HL-60 (cell line): ENCODE data around the gene BTBD19.
A peak's percentile ranks its signal among the peaks of the same experiment; 100 is the strongest.
"Not testable (repeated sequence)": the region's sequence is repeated elsewhere in the genome, so short reads cannot be mapped to it uniquely, and the experiment has no call there.

Experiments
- DNase-seq, 2 experiments: peaks; one replicate each; pipeline ENCODE4 v3.0.0-alpha.2; 2010 to 2020; ENCODE audit warnings: low read depth in 1 of 2, low spot score in 1 of 2
- H3K27ac ChIP-seq: fragments of 250-450 bp; sonication (Bioruptor Pico); replicated peaks from 2 replicates; pipeline ENCODE4 v1.5.1; 2020; ENCODE audit warnings: mild to moderate bottlenecking, moderate library complexity
- H3K27me3 ChIP-seq: fragments of 250-450 bp; sonication (Bioruptor Pico); 2 replicates; pipeline ENCODE4 v1.5.1; 2021; ENCODE audit warnings: mild to moderate bottlenecking, moderate library complexity; ENCODE audit not compliant: insufficient read depth, poor library complexity, severe bottlenecking
- H3K4me3 ChIP-seq: replicated peaks from 2 replicates; pipeline ENCODE4 v1.5.1; 2011; ENCODE audit warnings: mild to moderate bottlenecking, control low read depth, low read length; ENCODE audit not compliant: insufficient read depth
- GABPA ChIP-seq: IDR thresholded peaks from 2 replicates; pipeline ENCODE4 v1.6.1; 2012; ENCODE audit warnings: low read depth
- POLR2AphosphoS5 ChIP-seq: IDR thresholded peaks from 2 replicates; pipeline ENCODE4 v1.6.1; 2012; ENCODE audit warnings: low read depth
- SPI1 ChIP-seq: IDR thresholded peaks from 2 replicates; pipeline ENCODE4 v1.6.1; 2012; ENCODE audit warnings: low read depth, mild to moderate bottlenecking, borderline replicate concordance
- TF ChIP-seq, protein P1 (sequence below): IDR thresholded peaks from 2 replicates; pipeline ENCODE4 v1.6.1; 2012; ENCODE audit warnings: low read depth; ENCODE audit not compliant: insufficient replicate concordance
- TF ChIP-seq, protein P2 (sequence below): IDR thresholded peaks from one replicate; pipeline ENCODE4 v1.5.1; 2011; ENCODE audit warnings: low read length, control low read depth, inconsistent platforms; ENCODE audit not compliant: insufficient read depth

The BTBD19 gene

DNA sequence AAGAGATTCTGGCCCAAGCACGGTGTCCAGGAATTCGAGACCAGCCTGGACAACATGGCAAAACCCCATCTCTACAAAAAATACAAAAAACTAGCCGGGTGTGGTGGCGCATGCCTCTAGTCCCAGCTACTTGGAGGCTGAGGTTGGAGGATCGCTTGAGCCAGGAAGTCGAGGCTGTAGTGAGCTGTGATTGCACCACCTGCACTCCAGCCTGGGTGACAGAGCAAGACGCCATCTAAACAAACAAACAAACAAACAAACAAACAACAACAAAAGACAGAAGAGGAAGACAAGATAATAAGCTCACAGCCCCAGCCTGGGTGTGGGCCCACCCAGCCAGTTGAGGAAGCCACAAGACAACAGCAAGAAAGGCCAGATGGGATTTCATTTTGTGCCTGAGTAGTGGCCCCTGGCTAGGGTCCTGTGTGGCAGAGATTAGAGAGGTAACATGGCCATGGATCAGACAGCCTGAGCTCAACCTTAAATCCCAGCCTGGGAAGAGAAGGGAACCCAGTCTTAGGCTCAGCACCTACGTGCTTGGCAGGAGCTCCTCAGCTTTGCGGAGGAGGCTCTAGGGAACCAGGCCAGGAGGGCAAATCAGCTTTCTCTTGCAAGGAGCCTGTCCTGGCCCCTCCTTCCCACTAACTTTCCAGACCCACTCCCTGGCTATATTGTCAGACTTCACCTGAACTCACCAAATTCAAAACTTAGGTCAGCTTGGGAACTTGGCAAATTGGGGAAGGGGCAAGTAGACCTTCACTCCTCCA lies 15.4 kb upstream of the BTBD19 start:
- DNase-seq, result no peak
- Histone ChIP-seq H3K27ac (no peak overlapping the region), H3K27me3 (no peaks in the 10 kb centered on the region), H3K4me3 (no peak overlapping the region)
- no peak for TF ChIP-seq GABPA
- TF ChIP-seq, protein P1, sequence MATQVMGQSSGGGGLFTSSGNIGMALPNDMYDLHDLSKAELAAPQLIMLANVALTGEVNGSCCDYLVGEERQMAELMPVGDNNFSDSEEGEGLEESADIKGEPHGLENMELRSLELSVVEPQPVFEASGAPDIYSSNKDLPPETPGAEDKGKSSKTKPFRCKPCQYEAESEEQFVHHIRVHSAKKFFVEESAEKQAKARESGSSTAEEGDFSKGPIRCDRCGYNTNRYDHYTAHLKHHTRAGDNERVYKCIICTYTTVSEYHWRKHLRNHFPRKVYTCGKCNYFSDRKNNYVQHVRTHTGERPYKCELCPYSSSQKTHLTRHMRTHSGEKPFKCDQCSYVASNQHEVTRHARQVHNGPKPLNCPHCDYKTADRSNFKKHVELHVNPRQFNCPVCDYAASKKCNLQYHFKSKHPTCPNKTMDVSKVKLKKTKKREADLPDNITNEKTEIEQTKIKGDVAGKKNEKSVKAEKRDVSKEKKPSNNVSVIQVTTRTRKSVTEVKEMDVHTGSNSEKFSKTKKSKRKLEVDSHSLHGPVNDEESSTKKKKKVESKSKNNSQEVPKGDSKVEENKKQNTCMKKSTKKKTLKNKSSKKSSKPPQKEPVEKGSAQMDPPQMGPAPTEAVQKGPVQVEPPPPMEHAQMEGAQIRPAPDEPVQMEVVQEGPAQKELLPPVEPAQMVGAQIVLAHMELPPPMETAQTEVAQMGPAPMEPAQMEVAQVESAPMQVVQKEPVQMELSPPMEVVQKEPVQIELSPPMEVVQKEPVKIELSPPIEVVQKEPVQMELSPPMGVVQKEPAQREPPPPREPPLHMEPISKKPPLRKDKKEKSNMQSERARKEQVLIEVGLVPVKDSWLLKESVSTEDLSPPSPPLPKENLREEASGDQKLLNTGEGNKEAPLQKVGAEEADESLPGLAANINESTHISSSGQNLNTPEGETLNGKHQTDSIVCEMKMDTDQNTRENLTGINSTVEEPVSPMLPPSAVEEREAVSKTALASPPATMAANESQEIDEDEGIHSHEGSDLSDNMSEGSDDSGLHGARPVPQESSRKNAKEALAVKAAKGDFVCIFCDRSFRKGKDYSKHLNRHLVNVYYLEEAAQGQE, result no peak
- TF ChIP-seq SPI1, result no peak
- TF ChIP-seq, protein P2, sequence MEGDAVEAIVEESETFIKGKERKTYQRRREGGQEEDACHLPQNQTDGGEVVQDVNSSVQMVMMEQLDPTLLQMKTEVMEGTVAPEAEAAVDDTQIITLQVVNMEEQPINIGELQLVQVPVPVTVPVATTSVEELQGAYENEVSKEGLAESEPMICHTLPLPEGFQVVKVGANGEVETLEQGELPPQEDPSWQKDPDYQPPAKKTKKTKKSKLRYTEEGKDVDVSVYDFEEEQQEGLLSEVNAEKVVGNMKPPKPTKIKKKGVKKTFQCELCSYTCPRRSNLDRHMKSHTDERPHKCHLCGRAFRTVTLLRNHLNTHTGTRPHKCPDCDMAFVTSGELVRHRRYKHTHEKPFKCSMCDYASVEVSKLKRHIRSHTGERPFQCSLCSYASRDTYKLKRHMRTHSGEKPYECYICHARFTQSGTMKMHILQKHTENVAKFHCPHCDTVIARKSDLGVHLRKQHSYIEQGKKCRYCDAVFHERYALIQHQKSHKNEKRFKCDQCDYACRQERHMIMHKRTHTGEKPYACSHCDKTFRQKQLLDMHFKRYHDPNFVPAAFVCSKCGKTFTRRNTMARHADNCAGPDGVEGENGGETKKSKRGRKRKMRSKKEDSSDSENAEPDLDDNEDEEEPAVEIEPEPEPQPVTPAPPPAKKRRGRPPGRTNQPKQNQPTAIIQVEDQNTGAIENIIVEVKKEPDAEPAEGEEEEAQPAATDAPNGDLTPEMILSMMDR, result no peak
- no peak for TF ChIP-seq POLR2AphosphoS5

DNA sequence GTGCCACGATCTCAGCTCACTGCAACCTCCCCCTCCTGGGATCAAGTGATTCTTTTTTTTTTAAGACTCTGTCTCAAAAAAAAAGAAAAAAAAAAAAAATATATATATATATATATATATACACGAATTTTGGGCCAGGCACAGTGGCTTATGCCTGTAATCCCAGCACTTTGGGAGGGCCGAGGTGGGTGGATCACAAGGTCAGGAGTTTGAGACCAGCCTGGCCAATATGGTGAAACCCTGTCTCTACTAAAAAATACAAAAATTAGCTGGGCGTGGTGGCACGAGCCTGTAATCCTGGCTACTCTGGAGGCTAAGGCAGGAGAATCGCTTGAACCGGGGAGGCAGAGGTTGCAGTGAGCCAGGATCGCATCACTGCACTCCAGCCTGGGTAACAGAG lies 10.4 kb upstream of the BTBD19 start:
- H3K27ac ChIP-seq, result not testable (repeated sequence)

DNA sequence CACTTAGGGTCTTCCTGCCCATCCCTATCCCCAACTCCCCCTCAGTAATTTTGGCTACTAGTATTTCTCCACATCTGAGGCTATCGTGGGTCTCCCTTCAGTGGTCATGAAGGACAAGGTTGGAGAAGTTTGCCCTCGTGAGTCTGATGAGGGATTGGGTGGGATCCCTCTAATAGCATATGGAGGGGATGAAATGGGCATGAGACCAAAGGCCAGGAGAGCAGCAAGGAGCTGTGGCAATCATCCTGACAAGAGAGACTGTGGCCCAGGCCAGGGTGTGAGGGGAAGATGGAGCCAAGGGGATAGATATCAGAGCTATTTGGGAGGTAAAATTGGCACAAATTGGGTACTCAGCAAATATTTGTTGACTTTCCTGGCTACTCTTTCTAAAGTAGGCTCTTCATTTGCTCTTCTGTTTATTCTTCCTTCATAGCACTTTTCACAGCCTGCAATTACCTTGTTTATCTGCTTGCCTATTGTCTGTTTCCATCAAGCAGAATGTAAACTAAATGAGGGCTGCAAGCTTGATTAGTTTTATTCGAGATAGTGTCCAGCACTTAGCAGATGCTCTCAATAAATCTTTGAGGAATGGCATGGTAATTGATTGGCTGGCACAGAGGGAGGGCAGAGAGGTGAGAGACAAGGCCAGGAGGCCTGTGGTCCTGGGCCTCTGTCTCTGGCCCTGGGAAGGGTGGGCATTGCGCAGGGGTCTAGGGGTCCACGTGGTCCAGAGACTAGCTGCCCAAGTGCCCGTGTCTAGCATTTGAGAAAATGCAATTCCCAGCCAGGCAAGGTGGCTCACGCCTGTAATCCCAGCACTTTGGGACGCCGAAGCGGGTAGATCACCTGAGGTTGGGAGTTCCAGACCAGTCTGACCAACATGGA lies 9.6 kb upstream of the BTBD19 start:
- Histone ChIP-seq H3K27me3 (no peaks in the 10 kb centered on the region), H3K27ac (peak overlapping the region; percentile 84; the same call in 1 of the 2 replicates), H3K4me3 (no peak overlapping the region)
- no peak for DNase-seq
- no peak for TF ChIP-seq GABPA

More for the DNA sequence above, 10.4 kb upstream of the BTBD19 start:
- not testable (repeated sequence) for DNase-seq, H3K27me3 ChIP-seq, H3K4me3 ChIP-seq

DNA sequence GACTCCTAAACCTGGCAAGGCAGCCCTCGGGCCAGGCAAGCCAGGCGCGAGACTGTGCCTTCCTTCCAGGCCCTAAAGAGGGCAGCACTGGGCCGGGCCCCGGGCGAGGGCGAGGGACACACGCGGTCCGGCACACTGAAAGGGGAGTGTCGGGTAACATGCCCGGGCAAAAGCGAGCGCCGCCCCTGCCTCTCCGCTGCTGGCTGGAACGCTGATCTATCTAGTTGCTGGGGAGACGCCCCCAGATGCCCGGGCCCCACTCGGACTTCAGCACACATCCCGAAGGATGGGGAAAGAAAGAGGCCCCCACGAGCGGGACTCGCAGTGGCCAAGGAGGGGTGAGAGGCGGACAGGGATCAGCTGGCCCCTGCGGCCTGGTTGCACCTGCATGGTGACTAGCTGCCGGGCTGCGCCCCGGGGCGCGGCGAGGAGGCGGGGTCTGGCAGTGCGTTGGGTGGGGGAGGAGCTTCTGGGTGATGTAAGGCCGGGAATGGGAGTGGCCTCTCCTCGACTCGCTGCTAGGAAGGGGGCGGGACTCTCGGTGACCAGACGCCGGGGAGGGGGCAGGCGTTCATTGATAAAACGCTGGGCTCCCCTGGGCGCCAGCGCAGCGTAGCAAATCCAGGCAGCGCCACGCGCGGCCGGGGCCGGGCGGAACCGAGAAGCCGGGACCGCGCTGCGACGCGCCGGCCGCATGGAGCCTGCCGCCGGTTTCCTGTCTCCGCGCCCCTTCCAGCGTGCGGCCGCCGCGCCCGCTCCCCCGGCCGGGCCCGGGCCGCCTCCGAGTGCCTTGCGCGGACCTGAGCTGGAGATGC lies 8.3 kb upstream of the BTBD19 start, which contains the start of gene PLK3:
PLK3 (plus strand) TSS at position 608 of the 815 bp plus-strand sequence; CDS start at position 695, 87 bp downstream.
- Histone ChIP-seq H3K27me3 (no peaks in the 10 kb centered on the region), H3K4me3 (peak within 1 kb of the TSS; percentile 73), H3K27ac (peak within 1 kb of the TSS; percentile 84)
- peak; percentile 96 to 98 for DNase-seq
- TF ChIP-seq, protein P2, result peak; percentile 85
- no peak for TF ChIP-seq SPI1

DNA sequence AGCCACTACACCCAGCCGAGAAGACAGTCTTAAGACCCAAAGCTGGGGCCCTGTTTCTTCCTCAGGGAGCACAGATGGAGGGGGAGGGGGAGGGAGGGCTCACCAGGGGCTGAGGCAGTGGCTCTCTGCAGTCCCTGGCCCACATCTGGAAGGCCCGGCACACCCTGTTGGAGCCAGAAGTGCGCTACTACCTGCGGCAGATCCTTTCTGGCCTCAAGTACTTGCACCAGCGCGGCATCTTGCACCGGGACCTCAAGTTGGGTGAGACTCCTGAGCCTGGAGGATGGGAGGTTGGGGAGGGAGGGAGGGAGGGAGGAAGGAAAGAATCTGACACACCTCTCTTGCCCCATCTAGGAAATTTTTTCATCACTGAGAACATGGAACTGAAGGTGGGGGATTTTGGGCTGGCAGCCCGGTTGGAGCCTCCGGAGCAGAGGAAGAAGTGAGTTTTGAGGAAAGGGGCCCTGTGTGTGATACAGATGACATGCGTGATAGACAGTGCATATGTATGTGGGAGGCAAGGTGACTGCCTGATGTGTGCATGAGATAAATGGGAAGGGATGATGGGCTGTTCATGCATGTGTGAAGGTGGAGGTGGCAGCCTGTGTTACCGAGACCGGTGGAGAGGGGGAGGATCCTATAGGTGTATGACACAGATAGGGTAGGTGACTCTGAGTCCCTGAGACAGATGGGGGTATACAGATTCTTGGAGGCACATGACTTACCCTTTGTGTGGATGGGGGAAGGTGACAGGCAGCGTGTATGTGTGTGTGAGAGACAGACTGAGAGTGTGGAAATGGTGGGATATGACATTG lies 6.6 kb upstream of the BTBD19 start:
- Histone ChIP-seq H3K4me3 (no peak overlapping the region), H3K27me3 (no peaks in the 10 kb centered on the region), H3K27ac (no peak overlapping the region)
- TF ChIP-seq SPI1 (no peak), GABPA (no peak), POLR2AphosphoS5 (no peak)
- TF ChIP-seq, protein P1, result no peak
- TF ChIP-seq, protein P2, result no peak
- no peak for DNase-seq
